Measurements from ENCODE around the gene KDM4B. TPM values are rescaled to one million over a fixed set of nuclear protein-coding genes. Genes with fewer than 3 reads are reported as not detected.

KDM4B gene
- total RNA-seq, 4 donors from 2014 or later = 18.4 to 94.7 (median 25.6) TPM

DNA sequence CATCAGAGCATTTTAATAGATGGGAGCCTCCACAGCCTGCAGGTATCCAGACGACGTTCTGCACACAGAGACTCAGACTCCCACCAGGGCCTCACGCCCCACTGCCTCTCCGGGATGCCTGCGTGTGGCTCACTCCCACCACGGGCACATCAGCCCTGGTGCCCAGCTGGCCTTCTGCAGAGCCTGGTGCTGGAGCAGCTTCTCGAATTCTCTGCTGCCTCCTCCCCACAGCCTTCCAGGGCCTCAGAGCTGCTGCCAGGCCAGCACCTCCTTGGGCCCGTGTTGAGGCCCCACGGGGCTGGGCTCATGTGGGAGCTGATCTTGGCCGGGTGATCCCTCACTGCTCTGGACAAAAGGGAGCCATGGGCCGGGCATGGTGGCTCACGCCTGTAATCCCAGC is 90.9 kb downstream of the KDM4B start:
- no peaks in the 10 kb centered on the region for H3K4me1 ChIP-seq
- DNase-seq = no peak
- no peaks in the 10 kb centered on the region for H3K9me3 ChIP-seq
- TF ChIP-seq, protein P1, sequence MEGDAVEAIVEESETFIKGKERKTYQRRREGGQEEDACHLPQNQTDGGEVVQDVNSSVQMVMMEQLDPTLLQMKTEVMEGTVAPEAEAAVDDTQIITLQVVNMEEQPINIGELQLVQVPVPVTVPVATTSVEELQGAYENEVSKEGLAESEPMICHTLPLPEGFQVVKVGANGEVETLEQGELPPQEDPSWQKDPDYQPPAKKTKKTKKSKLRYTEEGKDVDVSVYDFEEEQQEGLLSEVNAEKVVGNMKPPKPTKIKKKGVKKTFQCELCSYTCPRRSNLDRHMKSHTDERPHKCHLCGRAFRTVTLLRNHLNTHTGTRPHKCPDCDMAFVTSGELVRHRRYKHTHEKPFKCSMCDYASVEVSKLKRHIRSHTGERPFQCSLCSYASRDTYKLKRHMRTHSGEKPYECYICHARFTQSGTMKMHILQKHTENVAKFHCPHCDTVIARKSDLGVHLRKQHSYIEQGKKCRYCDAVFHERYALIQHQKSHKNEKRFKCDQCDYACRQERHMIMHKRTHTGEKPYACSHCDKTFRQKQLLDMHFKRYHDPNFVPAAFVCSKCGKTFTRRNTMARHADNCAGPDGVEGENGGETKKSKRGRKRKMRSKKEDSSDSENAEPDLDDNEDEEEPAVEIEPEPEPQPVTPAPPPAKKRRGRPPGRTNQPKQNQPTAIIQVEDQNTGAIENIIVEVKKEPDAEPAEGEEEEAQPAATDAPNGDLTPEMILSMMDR (IDR thresholded peaks at IDR 0.05) = no peak
- TF ChIP-seq POLR2A (IDR thresholded peaks at IDR 0.05) = no peak
- H3K36me3 ChIP-seq = no peaks in the 10 kb centered on the region
- no peaks in the 10 kb centered on the region for H3K27me3 ChIP-seq
- H3K4me3 ChIP-seq = no peak overlapping the region
- intact Hi-C loops (cut with DNase I; ENCODE audit: low total_unique reads) = no loop called here
- H3K27ac ChIP-seq = peak overlapping the region in 1 of 2 donors; percentile 38

DNA sequence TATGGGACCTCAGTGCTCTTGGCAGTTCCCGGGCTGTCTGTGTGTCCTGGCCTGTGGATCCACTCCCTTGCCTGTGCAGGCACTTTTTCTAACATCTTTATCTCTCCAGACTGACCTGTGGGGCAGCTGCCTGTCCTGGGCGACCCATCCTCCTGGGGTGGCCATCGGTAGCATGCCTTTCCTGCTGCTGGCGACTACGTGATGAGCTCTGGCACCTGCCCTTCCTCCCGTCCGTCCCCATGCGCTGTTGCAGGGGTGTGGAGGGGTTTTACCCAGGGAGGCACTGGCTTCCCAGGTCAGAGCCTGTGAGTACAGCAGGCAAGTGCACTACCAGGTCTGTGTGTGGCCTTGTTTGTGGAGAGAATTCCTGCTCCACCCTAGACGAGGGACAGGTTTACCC is 93.3 kb downstream of the KDM4B start:
- H3K36me3 ChIP-seq = no peaks in the 10 kb centered on the region
- no peak for DNase-seq
- H3K27ac ChIP-seq = no peak overlapping the region
- H3K27me3 ChIP-seq = no peaks in the 10 kb centered on the region
- no peaks in the 10 kb centered on the region for H3K4me1 ChIP-seq
- TF ChIP-seq, protein P1 (IDR thresholded peaks at IDR 0.05) = no peak
- TF ChIP-seq POLR2A (IDR thresholded peaks at IDR 0.05) = no peak
- intact Hi-C loops (cut with DNase I; ENCODE audit: low total_unique reads) = no loop called here
- H3K4me3 ChIP-seq = no peak overlapping the region
- H3K9me3 ChIP-seq = no peaks in the 10 kb centered on the region

DNA sequence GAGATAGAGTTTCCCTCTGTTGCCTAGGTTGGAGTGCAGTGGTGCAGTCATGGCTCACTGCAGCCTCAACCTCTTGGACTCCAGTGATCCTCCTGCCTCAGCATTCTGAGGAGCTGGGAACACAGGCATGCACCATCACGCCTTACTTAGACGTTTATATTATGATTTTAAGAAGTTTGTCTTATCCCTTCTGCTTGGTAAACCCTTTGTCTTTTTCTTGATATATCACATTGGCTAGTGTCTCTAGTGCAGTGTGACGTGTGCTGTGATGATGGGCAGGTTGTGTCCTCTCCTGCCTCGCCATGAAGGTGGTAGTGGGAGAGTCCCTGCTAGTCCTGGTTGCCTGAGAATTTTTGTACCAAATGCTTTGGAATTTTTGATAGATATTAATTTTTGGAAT is 93.9 kb downstream of the KDM4B start:
- intact Hi-C loops (cut with DNase I; ENCODE audit: low total_unique reads) = no loop called here
- TF ChIP-seq, protein P1 (IDR thresholded peaks at IDR 0.05) = no peak
- no peak for TF ChIP-seq POLR2A (IDR thresholded peaks at IDR 0.05)
- no peaks in the 10 kb centered on the region for H3K9me3 ChIP-seq
- no peak overlapping the region for H3K27ac ChIP-seq
- no peaks in the 10 kb centered on the region for H3K27me3 ChIP-seq
- H3K4me1 ChIP-seq = peaks cover 0 to 3% of the 10 kb centered on the region in 2 donors
- no peaks in the 10 kb centered on the region for H3K36me3 ChIP-seq
- DNase-seq = no peak
- no peak overlapping the region for H3K4me3 ChIP-seq

DNA sequence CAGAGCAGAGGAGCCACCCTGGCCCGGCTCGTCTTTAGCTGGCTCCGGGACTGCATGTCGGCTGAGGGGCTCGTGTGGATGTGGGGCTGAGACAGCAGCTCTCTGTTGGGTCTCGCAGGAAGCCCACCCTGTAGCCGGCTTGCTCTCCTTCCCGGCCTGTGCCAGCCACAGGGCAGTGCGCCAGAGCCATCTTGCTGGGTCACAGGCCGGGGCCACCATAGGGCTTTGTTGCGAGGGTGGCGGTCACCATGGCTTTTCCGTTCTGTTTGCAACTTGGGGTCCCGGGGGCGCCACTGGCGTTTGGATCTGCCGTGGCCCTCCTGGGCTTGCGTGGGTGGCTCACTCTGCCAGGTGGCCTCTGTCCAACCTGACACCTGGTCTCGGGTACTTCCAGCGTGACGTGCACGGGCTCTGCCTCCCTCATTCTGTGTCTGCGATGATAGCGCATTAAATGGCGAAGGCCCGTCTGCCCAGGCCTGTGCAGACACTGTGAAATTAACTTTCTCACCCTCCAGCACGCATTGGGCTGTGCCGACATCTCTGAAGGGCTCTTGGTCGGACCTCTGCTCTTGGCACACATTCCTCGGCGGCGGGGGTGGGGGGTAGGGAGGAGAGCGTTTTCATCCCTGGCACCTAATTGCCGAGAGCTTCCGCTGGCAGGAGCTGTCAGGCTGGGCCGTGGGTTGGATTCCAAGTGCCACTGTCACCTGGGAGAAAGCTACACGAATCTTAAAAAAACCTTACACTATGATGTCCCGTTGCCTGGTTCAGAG is 95.1 kb downstream of the KDM4B start:
- intact Hi-C loops (cut with DNase I; ENCODE audit: low total_unique reads) = no loop called here
- peaks cover 0 to 3% of the 10 kb centered on the region in 2 donors for H3K4me1 ChIP-seq
- H3K27me3 ChIP-seq = no peaks in the 10 kb centered on the region
- H3K4me3 ChIP-seq = no peak overlapping the region
- no peaks in the 10 kb centered on the region for H3K9me3 ChIP-seq
- no peak overlapping the region for H3K27ac ChIP-seq
- DNase-seq = no peak
- TF ChIP-seq POLR2A (IDR thresholded peaks at IDR 0.05) = no peak
- TF ChIP-seq, protein P1 (IDR thresholded peaks at IDR 0.05) = no peak
- no peaks in the 10 kb centered on the region for H3K36me3 ChIP-seq

DNA sequence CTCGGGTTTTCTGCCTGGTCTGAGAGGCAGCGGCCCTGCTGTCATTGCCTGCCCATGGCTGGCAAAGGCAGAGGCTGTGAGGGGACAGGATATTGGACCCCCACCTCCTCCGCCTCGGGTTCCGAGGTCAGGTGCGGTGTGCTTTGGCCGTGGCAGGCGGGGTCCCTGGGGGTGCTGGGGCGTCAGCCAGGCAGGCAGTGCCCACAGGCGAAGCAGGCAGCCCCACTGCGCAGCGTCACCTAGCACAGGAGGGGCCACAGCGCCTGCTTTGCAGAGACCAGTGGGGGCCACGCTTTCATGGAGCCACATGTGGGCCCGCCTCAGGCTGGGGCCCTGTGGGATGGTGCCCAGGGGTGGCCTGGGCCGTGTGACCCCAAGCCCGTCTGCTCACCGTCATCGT is 96.0 kb downstream of the KDM4B start:
- H3K4me3 ChIP-seq = no peak overlapping the region
- H3K9me3 ChIP-seq = no peaks in the 10 kb centered on the region
- DNase-seq = no peak
- intact Hi-C loops (cut with DNase I; ENCODE audit: low total_unique reads) = no loop called here
- H3K4me1 ChIP-seq = peaks cover 0 to 3% of the 10 kb centered on the region in 2 donors
- no peaks in the 10 kb centered on the region for H3K36me3 ChIP-seq
- H3K27ac ChIP-seq = no peak overlapping the region
- no peaks in the 10 kb centered on the region for H3K27me3 ChIP-seq
- TF ChIP-seq, protein P1 (IDR thresholded peaks at IDR 0.05) = no peak
- no peak for TF ChIP-seq POLR2A (IDR thresholded peaks at IDR 0.05)

Data from uterus (tissue), 4 donors.